Measurements from ENCODE around the gene CCDC57.
"Not testable (repeated sequence)": the region's sequence is repeated elsewhere in the genome, so short reads cannot be mapped to it uniquely, and the experiment has no call there.

The CCDC57 gene

GRCh38 chr17:82221341-82221902, 8.8 kb upstream of the CCDC57 start:
- no peak for DNase-seq

- DNase-seq: no peak
Measured at GRCh38 chr17:82219753-82220709, 7.4 kb upstream of the CCDC57 start.

GRCh38 chr17:82219083-82219482, 6.4 kb upstream of the CCDC57 start:
- DNase-seq: no peak

- no peak for DNase-seq
Measured at GRCh38 chr17:82218349-82219075, 5.9 kb upstream of the CCDC57 start.

GRCh38 chr17:82217530-82218204, 5.0 kb upstream of the CCDC57 start:
- DNase-seq: no peak

GRCh38 chr17:82217120-82217529, 4.5 kb upstream of the CCDC57 start:
- DNase-seq: no peak

GRCh38 chr17:82216301-82217119, 3.9 kb upstream of the CCDC57 start:
- DNase-seq: peak in 1 of 2 donors; percentile 48

- DNase-seq: no peak
Measured at GRCh38 chr17:82215972-82216300, 3.3 kb upstream of the CCDC57 start.

- no peak for DNase-seq
Measured at GRCh38 chr17:82215095-82215971, 2.7 kb upstream of the CCDC57 start.

GRCh38 chr17:82214012-82214628, 1.5 kb upstream of the CCDC57 start:
- no peak for DNase-seq

- DNase-seq: peak; percentile 87
Measured at GRCh38 chr17:82213251-82214011, 789 bp upstream of the CCDC57 start.

GRCh38 chr17:82210655-82211054, 2.0 kb downstream of the CCDC57 start:
- DNase-seq: not testable (repeated sequence)

GRCh38 chr17:82205720-82206508, 6.7 kb downstream of the CCDC57 start:
- peak; percentile 74 to 79 for DNase-seq

- no peak for DNase-seq
Measured at GRCh38 chr17:82204831-82205719, 7.6 kb downstream of the CCDC57 start.

GRCh38 chr17:82203920-82204319, 8.7 kb downstream of the CCDC57 start:
- no peak for DNase-seq

- no peak for DNase-seq
Measured at GRCh38 chr17:82202981-82203380, 9.7 kb downstream of the CCDC57 start.

GRCh38 chr17:82201498-82201910, 11.1 kb downstream of the CCDC57 start:
- DNase-seq: no peak

Measured in activated CD4-positive, alpha-beta T cell treated with anti-CD3 and anti-CD28 coated beads for 4 hours (primary cell).